ENCODE data around the gene PSME1. TPM values are rescaled to one million over a fixed set of nuclear protein-coding genes. Genes with fewer than 3 reads are reported as not detected.

The PSME1 gene
- total RNA-seq, 2 experiments from 2014 or later: 414 to 418 TPM

- ATAC-seq: no peak
- intact Hi-C loops (cut with DNase I, micrococcal nuclease): no loop called here
- no peak overlapping the region for H3K27ac Mint-ChIP-seq
- ChIA-PET POLR2A (no interaction called here), CTCF (interaction anchor here (0.6 to 7.8 kb wide), 13 partner anchors 10 to 480 kb away, joined by 3 to 189 read pairs (median 4); partner anchors contain the start of genes IRF9, PCK2 and PSME2)
- H3K36me3 Mint-ChIP-seq (ENCODE audit: low read depth): peaks cover 23% of the 10 kb centered on the region
- no peak for DNase-seq
- H3K4me1 Mint-ChIP-seq: peaks cover 22% of the 10 kb centered on the region
- H3K27me3 Mint-ChIP-seq: no peaks in the 10 kb centered on the region
- no peak overlapping the region for H3K4me3 Mint-ChIP-seq
- no peaks in the 10 kb centered on the region for H3K9me3 Mint-ChIP-seq (ENCODE audit: low read depth)
These were observed 29.2 kb upstream of the PSME1 start for GRCh38 chr14:24106672-24107271.

GRCh38 chr14:24108336-24108874, 27.6 kb upstream of the PSME1 start:
- H3K36me3 Mint-ChIP-seq (ENCODE audit: low read depth): peaks cover 9% of the 10 kb centered on the region
- H3K9me3 Mint-ChIP-seq (ENCODE audit: low read depth): no peaks in the 10 kb centered on the region
- DNase-seq: no peak
- CTCF ChIA-PET: interaction anchor here (0.6 to 7.8 kb wide), 47 partner anchors 8 to 550 kb away, joined by 3 to 189 read pairs (median 5); partner anchors contain the start of genes CARMIL3, CIDEB, CPNE6 and EMC9
- peaks cover 24% of the 10 kb centered on the region for H3K4me1 Mint-ChIP-seq
- POLR2A ChIA-PET: interaction anchor here (0.6 to 1.4 kb wide), 6 partner anchors 13 to 104 kb away, joined by 4 to 8 read pairs (median 5); partner anchors contain the start of genes CHMP4A, PCK2 and PSME1
- intact Hi-C loops (cut with DNase I, micrococcal nuclease): loop anchor here (1.0 to 2.0 kb wide), 3 partner anchors 13 to 50 kb away; no protein-coding TSS in a partner anchor
- peak overlapping the region; percentile 7 for H3K4me3 Mint-ChIP-seq
- no peaks in the 10 kb centered on the region for H3K27me3 Mint-ChIP-seq
- H3K27ac Mint-ChIP-seq: peak overlapping the region; percentile 94
- no peak for ATAC-seq

- no peak overlapping the region for H3K4me3 Mint-ChIP-seq
- ChIA-PET POLR2A (interaction anchor here (0.6 to 0.7 kb wide), 3 partner anchors 31 to 106 kb away, joined by 3 to 5 read pairs (median 3); partner anchors contain the start of genes EMC9 and MDP1), CTCF (interaction anchor here (0.7 to 7.8 kb wide), 19 partner anchors 16 to 521 kb away, joined by 3 to 189 read pairs (median 7); partner anchors contain the start of genes CARMIL3, CIDEB, IRF9 and NOP9)
- H3K9me3 Mint-ChIP-seq (ENCODE audit: low read depth): no peaks in the 10 kb centered on the region
- DNase-seq: no peak
- no peaks in the 10 kb centered on the region for H3K27me3 Mint-ChIP-seq
- no peak for ATAC-seq
- H3K36me3 Mint-ChIP-seq (ENCODE audit: low read depth): peaks cover 3% of the 10 kb centered on the region
- H3K27ac Mint-ChIP-seq: no peak overlapping the region
- H3K4me1 Mint-ChIP-seq: peaks cover 24% of the 10 kb centered on the region
- intact Hi-C loops (cut with DNase I, micrococcal nuclease): loop anchor here in 1 of 2 experiments (10.0 kb wide), 1 partner anchor 1015 kb away; the partner anchor contains the start of genes ACIN1 and C14orf119
These were observed 25.9 kb upstream of the PSME1 start for GRCh38 chr14:24110060-24110459.

- peaks cover 4% of the 10 kb centered on the region for H3K36me3 Mint-ChIP-seq (ENCODE audit: low read depth)
- H3K27me3 Mint-ChIP-seq: no peaks in the 10 kb centered on the region
- no peaks in the 10 kb centered on the region for H3K9me3 Mint-ChIP-seq (ENCODE audit: low read depth)
- ChIA-PET POLR2A (interaction anchor here (0.7 kb wide), 1 partner anchor 103 kb away, joined by 3 read pairs; no protein-coding TSS in a partner anchor), CTCF (interaction anchor here (0.7 to 7.8 kb wide), 12 partner anchors 17 to 521 kb away, joined by 3 to 189 read pairs (median 4); partner anchors contain the start of genes CARMIL3, CIDEB, IRF9 and NOP9)
- no peak overlapping the region for H3K27ac Mint-ChIP-seq
- intact Hi-C loops (cut with DNase I, micrococcal nuclease): loop anchor here in 1 of 2 experiments (10.0 kb wide), 1 partner anchor 1016 kb away; the partner anchor contains the start of genes ACIN1 and C14orf119
- DNase-seq (no peak), ATAC-seq (no peak)
- no peak overlapping the region for H3K4me3 Mint-ChIP-seq
- peaks cover 28% of the 10 kb centered on the region for H3K4me1 Mint-ChIP-seq
These were observed 25.5 kb upstream of the PSME1 start for GRCh38 chr14:24110523-24110922.

GRCh38 chr14:24113379-24113800, 22.6 kb upstream of the PSME1 start:
- ATAC-seq (no peak), DNase-seq (no peak)
- Mint-ChIP-seq H3K27ac (peak overlapping the region; percentile 97), H3K4me1 (peaks cover 38% of the 10 kb centered on the region), H3K4me3 (peak overlapping the region; percentile 85), H3K9me3 (ENCODE audit: low read depth) (no peaks in the 10 kb centered on the region), H3K36me3 (ENCODE audit: low read depth) (peaks cover 24% of the 10 kb centered on the region), H3K27me3 (no peaks in the 10 kb centered on the region)
- POLR2A ChIA-PET: interaction anchor here (1.0 to 2.8 kb wide), 8 partner anchors 20 to 186 kb away, joined by 3 to 35 read pairs (median 12); partner anchors contain the start of genes DHRS1, EMC9, IRF9 and NOP9
- intact Hi-C loops (cut with DNase I, micrococcal nuclease): loop anchor here in 1 of 2 experiments (10.0 kb wide), 1 partner anchor 1019 kb away; the partner anchor contains the start of genes ACIN1 and C14orf119
- CTCF ChIA-PET: interaction anchor here (0.6 to 3.3 kb wide), 10 partner anchors 20 to 556 kb away, joined by 3 to 32 read pairs (median 9); partner anchors contain the start of genes IRF9, PCK2, PSME1 and PSME2

GRCh38 chr14:24113801-24114531, 22.0 kb upstream of the PSME1 start:
- DNase-seq (peak; percentile 92), ATAC-seq (peak; percentile 42)
- ChIA-PET CTCF (interaction anchor here (0.6 to 3.3 kb wide), 24 partner anchors 11 to 557 kb away, joined by 3 to 32 read pairs (median 5); partner anchors contain the start of genes CIDEB, EMC9, IRF9 and PCK2), POLR2A (interaction anchor here (0.9 to 2.8 kb wide), 19 partner anchors 19 to 317 kb away, joined by 3 to 35 read pairs (median 6); partner anchors contain the start of genes CHMP4A, DHRS1, EMC9 and IPO4)
- H3K27me3 Mint-ChIP-seq: no peaks in the 10 kb centered on the region
- intact Hi-C loops (cut with DNase I, micrococcal nuclease): loop anchor here (1.0 to 10.0 kb wide), 19 partner anchors 20 to 1019 kb away; partner anchors contain the start of genes EMC9 (in 2 of the 2), GMPR2 (in 2 of the 2), IRF9 (in 2 of the 2) and NEDD8 (in 2 of the 2)
- H3K4me1 Mint-ChIP-seq: peaks cover 32% of the 10 kb centered on the region
- peaks cover 29% of the 10 kb centered on the region for H3K36me3 Mint-ChIP-seq (ENCODE audit: low read depth)
- peak overlapping the region; percentile 97 for H3K27ac Mint-ChIP-seq
- H3K9me3 Mint-ChIP-seq (ENCODE audit: low read depth): no peaks in the 10 kb centered on the region
- peak overlapping the region; percentile 85 for H3K4me3 Mint-ChIP-seq

GRCh38 chr14:24114532-24115421, 21.2 kb upstream of the PSME1 start, which contains the start of the genes DCAF11 and NRL:
Gene DCAF11 (plus strand): TSS chr14:24114777. CDS start chr14:24115595, 818 bp downstream.
Gene NRL (minus strand): TSS chr14:24114949. CDS start chr14:24082848, 32,101 bp downstream.
- Mint-ChIP-seq H3K27ac (peak within 1 kb of the TSS; percentile 97), H3K36me3 (ENCODE audit: low read depth) (peaks cover 36% of the 10 kb centered on the region), H3K4me1 (peaks cover 28% of the 10 kb centered on the region), H3K4me3 (peak within 1 kb of the TSS; percentile 85), H3K27me3 (no peaks in the 10 kb centered on the region), H3K9me3 (ENCODE audit: low read depth) (no peaks in the 10 kb centered on the region)
- ChIA-PET CTCF (interaction anchor here (0.8 to 3.3 kb wide), 27 partner anchors 10 to 322 kb away, joined by 3 to 32 read pairs (median 5); partner anchors contain the start of genes CIDEB, EMC9, IRF9 and PCK2), POLR2A (interaction anchor here (0.6 to 2.8 kb wide), 20 partner anchors 18 to 316 kb away, joined by 3 to 35 read pairs (median 6); partner anchors contain the start of genes CHMP4A, DHRS1, EMC9 and IPO4)
- DNase-seq (peak; percentile 99), ATAC-seq (peak; percentile 89)
- intact Hi-C loops (cut with DNase I, micrococcal nuclease): loop anchor here (1.0 to 10.0 kb wide), 19 partner anchors 20 to 1020 kb away; partner anchors contain the start of genes EMC9 (in 2 of the 2), GMPR2 (in 2 of the 2), IRF9 (in 2 of the 2) and NEDD8 (in 2 of the 2)

- DNase-seq (no peak), ATAC-seq (no peak)
- Mint-ChIP-seq H3K27ac (peak overlapping the region; percentile 97), H3K9me3 (ENCODE audit: low read depth) (no peaks in the 10 kb centered on the region), H3K36me3 (ENCODE audit: low read depth) (peaks cover 38% of the 10 kb centered on the region), H3K4me3 (peak overlapping the region; percentile 85), H3K27me3 (no peaks in the 10 kb centered on the region), H3K4me1 (peaks cover 27% of the 10 kb centered on the region)
- intact Hi-C loops (cut with DNase I, micrococcal nuclease): loop anchor here in 1 of 2 experiments (10.0 kb wide), 1 partner anchor 1021 kb away; the partner anchor contains the start of genes ACIN1 and C14orf119
- CTCF ChIA-PET: interaction anchor here (0.6 to 3.3 kb wide), 16 partner anchors 9 to 321 kb away, joined by 3 to 32 read pairs (median 4); partner anchors contain the start of genes CIDEB, EMC9, IRF9 and PCK2
- POLR2A ChIA-PET: interaction anchor here (0.9 to 2.8 kb wide), 13 partner anchors 17 to 127 kb away, joined by 3 to 35 read pairs (median 6); partner anchors contain the start of genes CHMP4A, EMC9, IPO4 and IRF9
These were observed 20.4 kb upstream of the PSME1 start for GRCh38 chr14:24115422-24116127.

Measured in activated CD4-positive, alpha-beta T cell treated with anti-CD3 and anti-CD28 coated beads for 36 hours (primary cell).